Astrocyte (in vitro differentiated cells and primary cell): Measurements from ENCODE around the gene GJD4. TPM values are rescaled to one million over a fixed set of nuclear protein-coding genes. Genes with fewer than 3 reads are reported as not detected.

Source experiments
- DNase-seq: peaks from one replicate; pipeline ENCODE4 v3.0.0-alpha.2; 2010; ENCODE audit warnings: low read depth
- FAIRE-seq: peaks from 2 replicates; lab custom pipeline; 2011; peaks lifted over from hg19 to GRCh38; lab: Jason Lieb, UNC
- H2AFZ ChIP-seq: 2 replicates; pipeline ENCODE4 v1.6.0; 2012; ENCODE audit warnings: low read depth, low read length, inconsistent platforms
- H3K27ac ChIP-seq: 2 replicates; pipeline ENCODE4 v1.5.1; 2011; ENCODE audit warnings: low read depth, low read length, inconsistent platforms
- H3K27me3 ChIP-seq: 2 replicates; pipeline ENCODE4 v1.6.0; 2011; ENCODE audit warnings: low read length, inconsistent platforms; ENCODE audit not compliant: insufficient read depth
- H3K36me3 ChIP-seq: 2 replicates; pipeline ENCODE4 v1.5.1; 2011; ENCODE audit warnings: low read length, inconsistent platforms; ENCODE audit not compliant: insufficient read depth
- H3K4me1 ChIP-seq: 2 replicates; pipeline ENCODE4 v1.5.1; 2011; ENCODE audit warnings: low read length, inconsistent platforms; ENCODE audit not compliant: insufficient read depth
- H3K4me2 ChIP-seq: 2 replicates; pipeline ENCODE4 v1.6.0; 2012; ENCODE audit warnings: low read length, inconsistent platforms
- H3K4me3 ChIP-seq: 2 replicates; pipeline ENCODE4 v1.5.1; 2011; ENCODE audit warnings: low read depth, mild to moderate bottlenecking, low read length, inconsistent platforms; ENCODE audit not compliant: insufficient read depth
- H3K79me2 ChIP-seq: 2 replicates; pipeline ENCODE4 v1.6.0; 2012; ENCODE audit warnings: mild to moderate bottlenecking, low read length, inconsistent platforms; ENCODE audit not compliant: insufficient read depth
- H3K9ac ChIP-seq: 2 replicates; pipeline ENCODE4 v1.6.0; 2012; ENCODE audit warnings: mild to moderate bottlenecking, low read length, inconsistent platforms
- H3K9me3 ChIP-seq: 2 replicates; pipeline ENCODE4 v1.5.1; 2012; ENCODE audit warnings: low read depth, mild to moderate bottlenecking, low read length, inconsistent platforms; ENCODE audit not compliant: insufficient read depth
- H4K20me1 ChIP-seq: 2 replicates; pipeline ENCODE4 v1.6.0; 2012; ENCODE audit warnings: low read length, inconsistent platforms; ENCODE audit not compliant: insufficient read depth
- H3K27ac Mint-ChIP-seq: one replicate; pipeline ENCODE4 v1.8.0; 2021; ENCODE audit warnings: mild to moderate bottlenecking, mixed read lengths; ENCODE audit not compliant: unreplicated experiment
- H3K27me3 Mint-ChIP-seq: one replicate; pipeline ENCODE4 v1.8.0; 2021; ENCODE audit warnings: low read depth, mixed read lengths; ENCODE audit not compliant: unreplicated experiment
- H3K36me3 Mint-ChIP-seq: one replicate; pipeline ENCODE4 v1.8.0; 2021; ENCODE audit warnings: low read depth, mixed read lengths; ENCODE audit not compliant: unreplicated experiment
- H3K4me1 Mint-ChIP-seq: one replicate; pipeline ENCODE4 v1.8.0; 2021; ENCODE audit warnings: low read depth, mixed read lengths; ENCODE audit not compliant: unreplicated experiment
- H3K4me3 Mint-ChIP-seq: one replicate; pipeline ENCODE4 v1.8.0; 2021; ENCODE audit warnings: mild to moderate bottlenecking, moderate library complexity, mixed read lengths; ENCODE audit not compliant: unreplicated experiment
- H3K9me3 Mint-ChIP-seq: one replicate; pipeline ENCODE4 v1.8.0; 2021; ENCODE audit warnings: mild to moderate bottlenecking, mixed read lengths; ENCODE audit not compliant: unreplicated experiment
- CTCF ChIP-seq: IDR thresholded peaks from 2 replicates; pipeline ENCODE4 v1.5.1; 2011; ENCODE audit warnings: low read depth, mild to moderate bottlenecking, inconsistent platforms, low read length, moderate library complexity; ENCODE audit not compliant: insufficient read depth
- EZH2 ChIP-seq: IDR thresholded peaks from 2 replicates; pipeline ENCODE4 v1.6.1; 2012; ENCODE audit warnings: mild to moderate bottlenecking, low read length, inconsistent platforms; ENCODE audit not compliant: insufficient read depth
- total RNA-seq: library from RNA; stranded (reverse); gene quantifications from 2 replicates; pipeline ENCODE4 v1.2.1, GENCODE V29; 2021

Gene GJD4
- total RNA-seq, 1 donor from 2014 or later, result not detected

- no peak for TF ChIP-seq CTCF
- no peak for TF ChIP-seq EZH2
- no peak for FAIRE-seq
These were observed 37.1 kb downstream of the GJD4 start, which contains the start of gene FZD8 for GRCh38 chr10:35642035-35642792. Gene FZD8, minus strand, starts transcription at chr10:35642296. Its CDS starts 867 bp downstream, at chr10:35641429.

GRCh38 chr10:35642793-35643114, 37.6 kb downstream of the GJD4 start:
- FAIRE-seq (no peak), DNase-seq (no peak)
- Mint-ChIP-seq H3K4me1 (peaks cover 11% of the 10 kb centered on the region), H3K27ac (no peak overlapping the region), H3K27me3 (peaks cover 5% of the 10 kb centered on the region), H3K9me3 (peaks cover under 1% of the 10 kb centered on the region), H3K4me3 (peak overlapping the region; percentile 88), H3K36me3 (peaks cover 7% of the 10 kb centered on the region)
- Histone ChIP-seq H4K20me1 (peaks cover 9% of the 10 kb centered on the region), H2AFZ (peak overlapping the region; percentile 91), H3K27me3 (no peaks in the 10 kb centered on the region), H3K4me3 (peak overlapping the region; percentile 67), H3K36me3 (no peaks in the 10 kb centered on the region), H3K4me2 (peak overlapping the region; percentile 100), H3K4me1 (peaks cover 14% of the 10 kb centered on the region), H3K79me2 (peaks cover 30% of the 10 kb centered on the region), H3K9me3 (no peaks in the 10 kb centered on the region), H3K27ac (no peak overlapping the region), H3K9ac (peak overlapping the region; percentile 77)
- TF ChIP-seq CTCF (no peak), EZH2 (no peak)

More at GRCh38 chr10:35642035-35642792, 37.1 kb downstream of the GJD4 start, which contains the start of gene FZD8:
- H3K4me3 ChIP-seq, result peak within 1 kb of the TSS; percentile 67
- no peaks in the 10 kb centered on the region for H3K36me3 ChIP-seq
- no peaks in the 10 kb centered on the region for H3K9me3 ChIP-seq
- H3K27ac Mint-ChIP-seq, result no peak within 1 kb of the TSS
- peaks cover 19% of the 10 kb centered on the region for H3K4me1 ChIP-seq
- H3K4me3 Mint-ChIP-seq, result peak within 1 kb of the TSS; percentile 88
- peak within 1 kb of the TSS; percentile 91 for H2AFZ ChIP-seq
- H3K27me3 Mint-ChIP-seq, result peaks cover 5% of the 10 kb centered on the region
- H3K4me1 Mint-ChIP-seq, result peaks cover 15% of the 10 kb centered on the region
- H3K27ac ChIP-seq, result peak within 1 kb of the TSS; percentile 55
- H3K36me3 Mint-ChIP-seq, result peaks cover 3% of the 10 kb centered on the region
- H3K9me3 Mint-ChIP-seq, result no peaks in the 10 kb centered on the region
- peak within 1 kb of the TSS; percentile 77 for H3K9ac ChIP-seq
- peaks cover 12% of the 10 kb centered on the region for H4K20me1 ChIP-seq
- peak; percentile 84 for DNase-seq
- H3K79me2 ChIP-seq, result peaks cover 30% of the 10 kb centered on the region
- peak within 1 kb of the TSS; percentile 100 for H3K4me2 ChIP-seq
- H3K27me3 ChIP-seq, result no peaks in the 10 kb centered on the region
